Inflammatory macrophage treated with lipopolysaccharide for 1 hour (primary cell): Measurements from ENCODE around the gene PIM1.
"Not testable (repeated sequence)": the region's sequence is repeated elsewhere in the genome, so short reads cannot be mapped to it uniquely, and the experiment has no call there.

ENCODE experiments used
- DNase-seq, 2 donors: peaks; one replicate each; pipeline ENCODE4 v3.0.0-alpha.2; 2020 to 2022

Gene PIM1

DNA sequence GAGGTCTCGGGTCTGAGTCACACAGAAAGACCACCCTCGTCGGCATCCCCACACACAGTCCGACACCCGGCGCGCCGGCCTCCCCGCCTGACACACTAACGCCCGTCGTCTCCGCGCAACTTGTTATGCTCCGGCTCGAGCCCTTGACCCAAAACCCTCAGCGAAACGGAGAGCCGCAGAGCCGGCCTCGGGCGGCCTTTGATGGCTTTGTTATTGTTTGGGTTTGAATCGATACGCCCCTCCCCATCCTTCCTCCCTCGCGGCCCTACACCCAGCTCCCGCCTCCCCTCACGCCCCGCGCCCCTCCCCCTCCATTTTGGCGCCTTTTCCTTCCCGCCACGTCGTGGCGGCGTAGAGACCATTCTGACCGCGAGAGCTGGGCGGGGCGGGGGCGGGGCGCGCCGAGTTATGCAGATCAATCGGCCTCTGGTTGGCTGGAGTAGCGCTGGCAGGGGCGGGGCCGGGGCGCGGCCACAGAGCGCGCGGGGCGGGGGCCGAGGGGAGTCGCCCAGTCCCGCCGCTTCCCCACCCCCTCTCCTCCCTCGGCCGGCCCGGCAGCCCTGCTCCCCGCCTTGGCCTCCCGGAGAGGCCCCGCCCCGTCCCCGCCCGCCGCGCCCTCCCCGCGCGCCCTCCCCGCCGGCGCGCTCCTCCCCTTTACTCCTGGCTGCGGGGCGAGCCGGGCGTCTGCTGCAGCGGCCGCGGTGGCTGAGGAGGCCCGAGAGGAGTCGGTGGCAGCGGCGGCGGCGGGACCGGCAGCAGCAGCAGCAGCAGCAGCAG, at the start of gene PIM1:
Gene PIM1, plus strand, starts transcription at position 657 of the 777 bp plus-strand sequence. CDS start 424 bp downstream, outside the sequence.
- DNase-seq, result peak; percentile 96 to 97

DNA sequence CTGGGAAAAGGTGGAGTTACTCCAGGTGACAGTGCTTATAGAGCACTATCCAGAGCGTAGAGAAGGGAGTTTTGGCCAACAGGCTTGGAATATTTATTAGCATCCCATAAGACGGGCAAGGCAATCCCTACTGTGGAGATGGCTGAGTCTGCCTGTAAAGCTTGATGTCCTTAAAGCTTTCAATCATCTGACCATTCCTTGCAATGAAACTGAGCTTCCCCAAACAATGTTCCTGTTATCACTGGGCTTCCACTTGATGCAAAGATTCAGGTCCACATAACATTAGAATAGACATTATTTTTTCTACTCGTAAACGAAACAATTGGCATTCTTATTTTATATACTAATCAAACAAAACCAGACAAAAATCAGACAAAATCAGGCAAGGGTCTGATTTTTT, 48.4 kb upstream of the PIM1 start:
- DNase-seq, result peak in 1 of 2 donors; percentile 27

GRCh38 chr6:37122861-37123260, 47.1 kb upstream of the PIM1 start:
- DNase-seq, result no peak

DNA sequence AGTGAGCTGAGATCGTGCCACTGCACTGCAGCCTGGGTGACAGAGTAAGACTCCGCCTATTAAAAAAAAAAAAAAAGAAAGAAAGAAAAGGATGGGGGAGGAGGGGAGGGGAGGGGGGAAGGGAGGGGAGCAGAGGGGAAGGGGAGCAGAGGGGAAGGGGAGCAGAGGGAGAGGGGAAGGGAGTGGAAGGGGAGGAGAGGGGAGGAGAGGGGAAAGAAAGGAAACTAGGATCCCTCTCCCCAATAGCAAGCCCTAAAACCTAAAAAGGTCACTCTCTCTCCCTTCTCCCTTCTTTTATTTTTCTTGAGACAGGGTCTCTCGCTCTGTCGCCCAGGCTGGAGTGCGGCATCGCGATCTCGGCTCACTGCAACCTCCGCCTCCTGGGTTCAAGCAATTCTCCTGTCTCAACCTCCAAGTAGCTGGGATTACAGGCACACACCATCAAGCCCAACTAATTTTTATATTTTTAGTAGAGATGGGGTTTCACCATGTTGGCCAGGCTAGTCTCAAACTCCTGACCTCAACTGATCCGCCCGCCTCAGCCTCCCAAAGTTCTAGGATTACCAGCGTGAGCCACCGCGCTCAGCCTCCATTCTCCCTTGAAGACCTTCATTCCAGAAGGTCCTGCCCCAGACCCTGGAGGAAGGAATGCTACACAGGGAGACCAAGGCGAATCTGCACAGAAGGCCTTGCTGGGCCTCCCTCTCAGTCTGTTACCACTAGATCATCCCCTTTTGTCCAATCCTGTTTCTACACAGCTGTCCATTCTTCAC, 45.8 kb upstream of the PIM1 start:
- no peak for DNase-seq

DNA sequence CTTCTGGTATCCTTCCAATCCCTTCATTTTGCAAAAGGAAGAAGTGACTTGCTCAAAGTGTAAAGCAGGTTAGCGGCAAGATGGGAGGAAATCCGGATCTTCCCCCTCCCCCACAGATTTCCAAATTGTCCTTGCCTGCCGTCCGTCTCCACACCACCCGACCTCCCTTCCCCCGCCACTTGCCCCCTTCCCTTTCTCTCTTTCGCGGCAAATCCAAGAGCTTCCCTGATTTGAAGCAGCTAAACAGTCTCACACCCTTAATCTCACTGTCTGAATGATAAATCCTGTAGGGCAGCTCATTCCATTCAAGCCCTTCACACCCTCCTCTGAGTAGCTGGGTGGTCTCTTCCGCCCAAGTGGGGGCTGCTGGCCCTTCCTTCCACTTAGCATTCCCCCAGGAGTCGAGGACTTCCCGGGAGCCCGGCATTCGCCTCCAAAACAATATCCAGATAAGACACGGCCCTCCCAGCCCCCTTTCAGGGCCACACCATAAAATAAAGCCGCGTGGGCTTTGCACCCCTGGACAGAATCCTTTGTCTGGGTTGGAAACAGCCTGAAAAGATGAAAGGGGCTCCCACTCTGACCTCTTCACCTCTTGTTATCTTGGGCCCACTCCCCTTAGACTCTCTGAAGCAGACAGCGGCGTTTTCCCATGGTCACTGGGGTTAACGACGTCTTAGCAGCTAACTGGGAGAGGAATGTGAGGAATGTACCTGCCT, 44.0 kb upstream of the PIM1 start:
- no peak for DNase-seq

- DNase-seq, result no peak
These were observed 43.4 kb upstream of the PIM1 start for GRCh38 chr6:37126493-37126958.

- no peak for DNase-seq
These were observed 42.9 kb upstream of the PIM1 start for GRCh38 chr6:37126961-37127616.

- no peak for DNase-seq
These were observed 41.7 kb upstream of the PIM1 start for GRCh38 chr6:37127961-37128862.

GRCh38 chr6:37128863-37129443, 41.0 kb upstream of the PIM1 start:
- not testable (repeated sequence) for DNase-seq

DNA sequence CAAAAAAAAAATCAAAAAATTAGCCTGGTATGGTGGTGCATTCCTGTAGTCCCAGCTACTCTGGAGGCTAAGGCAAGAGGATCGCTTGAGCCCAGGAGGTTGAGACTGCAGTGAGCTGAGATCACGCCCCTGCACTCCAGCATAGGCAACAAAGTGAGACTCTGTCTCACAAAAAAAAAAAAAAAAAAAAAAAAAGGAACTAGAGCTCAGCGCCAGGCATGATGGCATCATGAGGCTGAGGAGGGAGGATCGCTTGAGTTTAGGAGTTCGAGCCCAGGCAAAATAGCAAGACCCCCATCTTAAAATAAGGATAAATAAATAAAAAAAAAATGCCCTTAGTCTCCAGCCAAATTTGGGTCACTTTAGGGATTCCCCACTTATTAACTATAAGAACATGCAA, 40.4 kb upstream of the PIM1 start:
- DNase-seq, result no peak

DNA sequence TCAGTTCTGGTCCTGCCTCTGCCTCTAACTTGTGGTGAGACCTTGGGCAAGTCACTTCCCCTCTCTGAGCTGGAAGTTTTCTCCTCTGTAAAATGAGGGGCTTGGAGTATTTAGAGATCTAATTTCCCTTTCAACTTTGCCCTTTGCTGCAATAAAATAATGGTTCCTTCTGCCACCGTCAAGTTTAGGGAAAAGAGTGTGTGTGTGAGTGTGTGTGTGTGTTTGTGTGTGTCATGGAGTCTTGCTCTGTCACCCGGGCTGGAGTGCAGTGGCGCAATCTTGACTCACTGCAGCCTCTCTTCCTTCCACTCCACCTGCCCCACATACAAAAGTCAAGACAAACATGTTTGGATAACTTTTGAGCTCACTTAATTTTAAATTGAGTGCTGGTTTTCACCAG, 39.2 kb upstream of the PIM1 start:
- DNase-seq, result peak; percentile 74

DNA sequence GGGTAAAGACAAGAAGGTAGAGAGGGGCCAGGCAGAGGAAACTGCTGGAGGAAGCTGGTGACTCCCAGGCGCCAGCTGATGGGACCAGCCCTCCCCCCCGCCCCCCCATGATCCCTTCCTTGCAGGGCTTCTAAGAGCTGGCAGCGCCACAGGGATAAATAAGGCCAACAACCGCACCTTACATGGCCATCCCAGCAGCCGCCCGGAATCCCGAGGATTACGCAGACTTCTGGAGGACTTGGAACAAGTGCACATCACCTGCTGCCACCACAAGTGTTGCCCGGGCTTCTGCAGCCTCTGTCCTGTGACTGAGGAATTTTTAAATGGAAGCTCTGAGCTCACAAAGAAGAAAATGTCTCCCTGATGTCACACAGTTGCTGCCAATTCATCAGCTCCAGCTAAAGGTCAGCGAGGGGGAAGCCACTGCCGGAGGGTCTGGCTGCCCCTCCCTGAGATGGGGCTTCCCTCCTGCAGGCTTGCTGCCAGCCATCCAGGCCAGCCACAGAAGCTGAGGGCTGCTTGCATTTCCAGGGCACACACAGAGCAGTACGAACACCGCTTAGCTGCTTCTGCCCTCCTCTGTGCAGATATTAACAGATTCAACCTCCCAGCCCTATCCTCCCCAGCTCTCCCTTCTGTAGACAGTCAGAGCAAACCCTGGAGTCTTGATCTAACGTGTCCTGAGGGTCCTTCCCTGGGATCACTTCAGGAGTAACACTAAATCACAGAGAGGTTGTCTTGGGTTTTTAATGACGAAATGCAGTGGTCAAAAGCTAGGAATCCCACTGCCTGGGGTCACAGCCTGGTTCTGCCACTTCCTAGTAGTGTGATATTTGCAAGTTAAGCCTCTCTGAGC, 38.6 kb upstream of the PIM1 start:
- no peak for DNase-seq

- no peak for DNase-seq
These were observed 38.0 kb upstream of the PIM1 start for GRCh38 chr6:37131960-37132253.

GRCh38 chr6:37134036-37134395, 35.9 kb upstream of the PIM1 start:
- DNase-seq, result no peak

GRCh38 chr6:37134396-37135191, 35.4 kb upstream of the PIM1 start:
- no peak for DNase-seq

- DNase-seq, result peak; percentile 45 to 48
These were observed 33.9 kb upstream of the PIM1 start for GRCh38 chr6:37135835-37136694.

DNA sequence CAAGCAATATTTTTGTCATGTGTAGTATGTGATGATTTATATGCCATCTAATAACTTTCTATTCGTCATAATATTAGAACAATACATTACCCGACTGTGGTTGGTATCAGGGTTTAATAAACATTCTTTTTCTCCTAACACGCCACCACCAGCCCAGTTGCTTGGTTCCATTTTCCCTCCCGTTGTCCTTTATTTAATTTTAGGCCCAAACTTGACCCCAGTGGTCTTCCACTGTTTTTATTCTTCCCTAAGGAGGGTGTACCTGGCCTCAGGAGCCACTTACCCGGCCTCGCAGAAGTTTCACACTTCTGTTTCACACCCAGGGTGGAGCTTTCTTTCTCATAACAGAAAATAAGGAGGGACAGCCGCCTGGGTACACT, 33.1 kb upstream of the PIM1 start:
- DNase-seq, result no peak

DNA sequence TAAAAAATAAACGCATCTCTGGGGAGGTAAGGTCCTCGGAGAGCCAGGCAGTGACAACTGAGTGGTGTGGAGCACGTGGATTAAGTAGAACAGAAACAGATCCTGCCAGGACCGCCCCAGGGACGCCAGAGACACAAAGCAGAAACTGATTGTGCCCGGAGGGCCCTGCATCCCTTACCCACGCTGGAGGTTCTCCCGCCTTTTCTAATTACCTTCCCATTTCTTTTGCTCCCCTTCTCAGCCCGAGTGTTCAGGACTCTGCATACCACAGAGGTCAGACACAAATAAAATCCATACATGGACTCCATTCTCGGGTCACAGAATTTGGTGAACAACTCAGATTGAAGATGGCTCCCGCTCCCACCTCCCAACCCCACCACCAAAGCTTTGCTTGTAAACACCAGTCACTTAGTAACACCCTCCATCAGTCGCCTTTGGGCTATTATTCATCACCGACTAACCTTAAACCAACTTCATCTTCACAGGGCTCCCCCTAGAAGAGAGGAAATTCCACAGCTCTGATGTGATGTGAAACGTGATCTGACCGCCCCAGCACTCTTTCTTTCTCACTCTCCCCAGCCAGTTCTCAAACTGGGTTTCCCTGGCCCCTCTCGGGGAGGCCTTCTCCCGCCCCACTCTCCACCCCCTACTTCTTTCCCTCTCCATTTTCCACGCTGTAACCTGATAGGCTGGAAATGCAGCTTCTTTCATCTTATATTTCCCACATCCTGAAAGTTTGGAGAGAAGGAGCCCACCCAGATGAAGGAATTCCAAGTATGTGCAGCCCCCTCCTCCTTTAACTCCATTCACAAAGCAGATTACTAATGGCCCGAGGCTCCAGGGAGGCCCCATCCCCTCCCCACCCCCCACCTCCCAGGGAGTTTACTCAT, 32.5 kb upstream of the PIM1 start:
- peak; percentile 10 to 42 for DNase-seq
